ES-I3 (cell line): Measurements from ENCODE around the gene RET.
"Not testable (repeated sequence)": the region's sequence is repeated elsewhere in the genome, so short reads cannot be mapped to it uniquely, and the experiment has no call there.

ENCODE experiments used
- H3K36me3 ChIP-seq: 2 replicates; pipeline ENCODE4 v1.6.1; 2013; ENCODE audit warnings: mild to moderate bottlenecking, low read length, control low read depth, moderate library complexity; ENCODE audit not compliant: insufficient read depth
- H3K4me1 ChIP-seq: 2 replicates; pipeline ENCODE4 v1.6.1; 2013; ENCODE audit warnings: mild to moderate bottlenecking, control low read depth, low read length; ENCODE audit not compliant: insufficient read depth
- H3K9ac ChIP-seq: 2 replicates; pipeline ENCODE4 v1.6.1; 2013; ENCODE audit warnings: low read depth, mild to moderate bottlenecking, low read length, moderate library complexity
- H3K9me3 ChIP-seq: 2 replicates; pipeline ENCODE4 v1.6.1; 2013; ENCODE audit warnings: mild to moderate bottlenecking, low read length, moderate library complexity; ENCODE audit not compliant: control insufficient read depth, insufficient read depth

Gene RET

DNA sequence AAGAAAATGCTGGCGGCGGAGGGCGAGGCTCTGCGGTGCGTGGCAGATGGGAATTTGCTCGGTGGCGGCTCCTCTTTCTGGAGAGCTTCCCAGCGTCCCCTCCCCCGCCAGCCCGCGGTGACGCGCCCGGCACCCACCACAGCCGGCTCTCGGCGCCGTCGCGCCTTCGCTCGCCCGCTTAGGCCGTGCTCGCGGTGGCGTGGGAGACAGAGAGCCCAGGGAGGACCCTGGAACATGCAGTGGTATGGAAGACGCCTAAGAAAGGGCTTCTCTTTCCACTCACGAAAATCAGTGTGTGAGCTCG lies 60.8 kb downstream of the RET start:
- H3K9ac ChIP-seq, result peak overlapping the region; percentile 94
- H3K36me3 ChIP-seq, result no peaks in the 10 kb centered on the region
- H3K9me3 ChIP-seq, result no peaks in the 10 kb centered on the region
- no peaks in the 10 kb centered on the region for H3K4me1 ChIP-seq

DNA sequence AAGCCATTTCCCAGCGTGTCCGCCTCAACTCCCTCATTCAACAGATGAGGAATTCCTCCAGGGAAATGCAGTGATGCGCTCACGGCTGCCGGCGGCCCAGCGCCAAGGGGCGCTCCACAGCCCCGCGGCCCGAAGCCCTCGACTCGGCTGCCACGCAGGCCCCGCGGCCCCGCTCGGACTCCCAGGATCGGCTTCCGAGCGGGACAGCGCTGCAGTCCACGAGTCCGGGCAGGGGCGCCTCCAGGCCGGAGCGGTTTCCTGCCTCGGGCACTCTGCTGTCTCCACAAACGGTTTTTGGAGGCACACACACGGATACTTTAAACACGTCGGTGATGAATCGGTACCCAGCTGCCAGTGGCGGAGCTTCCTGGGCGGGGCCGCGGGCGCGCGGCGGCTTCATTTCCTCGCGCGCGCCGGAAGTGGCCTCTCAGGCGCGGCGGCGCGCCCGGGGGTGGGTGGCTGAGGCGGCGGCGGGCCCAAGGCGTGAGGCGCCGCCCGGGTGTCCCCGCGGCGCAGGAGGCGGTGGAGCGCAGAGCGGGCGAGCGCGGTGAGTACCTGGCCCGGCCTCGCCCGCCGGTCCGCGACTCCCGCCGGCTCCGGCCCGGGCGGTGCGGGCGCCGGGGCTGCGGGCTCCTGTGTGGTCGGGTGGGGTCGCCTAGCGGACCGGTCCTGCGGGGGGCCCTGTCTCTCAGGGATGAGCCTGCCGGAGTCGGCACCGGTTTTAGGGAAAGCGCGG lies 61.3 kb downstream of the RET start, which contains the start of gene CSGALNACT2:
Gene CSGALNACT2, plus strand, starts transcription at position 425 of the 736 bp plus-strand sequence. CDS start 16,705 bp downstream, outside the sequence.
- H3K9ac ChIP-seq, result peak within 1 kb of the TSS; percentile 94

DNA sequence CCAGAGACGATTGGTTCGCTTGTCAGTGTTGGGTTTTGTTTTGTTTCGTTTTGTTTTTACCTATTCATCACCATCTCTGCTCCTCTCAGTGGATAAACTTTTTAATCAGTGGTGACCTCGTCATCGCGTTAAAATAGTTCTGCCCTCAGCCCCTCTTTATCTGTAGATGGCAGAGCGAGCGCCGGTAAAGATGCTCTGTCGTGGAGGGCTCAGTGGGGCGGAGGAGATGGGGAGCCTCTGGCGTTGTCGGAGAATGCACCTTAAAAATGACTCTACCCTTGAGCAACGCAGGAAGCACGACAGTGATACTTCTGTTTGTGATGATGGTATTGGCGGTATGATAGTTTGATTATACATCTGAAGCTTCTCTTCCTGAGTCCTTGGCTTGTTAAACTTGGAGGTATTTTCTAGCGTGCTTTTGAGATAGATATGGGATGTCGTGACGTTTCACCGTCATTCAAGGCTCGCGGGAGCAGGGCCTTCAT lies 61.9 kb downstream of the RET start:
- Histone ChIP-seq H3K9ac (peak overlapping the region; percentile 94; the same call in 1 of the 2 replicates), H3K4me1 (no peaks in the 10 kb centered on the region), H3K9me3 (no peaks in the 10 kb centered on the region), H3K36me3 (no peaks in the 10 kb centered on the region)

More for the DNA sequence above, 61.3 kb downstream of the RET start, which contains the start of gene CSGALNACT2:
- no peaks in the 10 kb centered on the region for H3K36me3 ChIP-seq
- H3K9me3 ChIP-seq, result no peaks in the 10 kb centered on the region
- no peaks in the 10 kb centered on the region for H3K4me1 ChIP-seq

DNA sequence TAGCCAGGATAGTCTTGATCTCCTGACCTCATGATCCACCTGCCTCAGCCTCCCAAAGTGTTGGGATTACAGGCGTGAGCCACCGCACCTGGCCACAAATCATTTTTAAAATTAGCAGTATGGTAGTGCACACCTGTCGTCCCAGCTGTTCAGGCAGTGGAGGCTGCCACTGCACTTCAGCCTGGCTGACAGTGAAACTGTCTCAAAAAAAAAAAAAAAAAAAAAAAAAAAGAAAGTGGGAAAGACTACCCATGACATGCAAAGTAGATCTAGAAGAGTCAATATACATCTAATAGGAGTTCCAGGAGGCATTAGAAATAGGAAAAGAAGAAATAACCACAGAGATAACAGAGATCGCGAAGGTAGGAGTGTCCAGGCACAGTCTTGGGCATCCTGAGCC lies 64.6 kb downstream of the RET start:
- Histone ChIP-seq H3K36me3 (no peaks in the 10 kb centered on the region), H3K4me1 (no peaks in the 10 kb centered on the region), H3K9me3 (no peaks in the 10 kb centered on the region), H3K9ac (no peak overlapping the region)

DNA sequence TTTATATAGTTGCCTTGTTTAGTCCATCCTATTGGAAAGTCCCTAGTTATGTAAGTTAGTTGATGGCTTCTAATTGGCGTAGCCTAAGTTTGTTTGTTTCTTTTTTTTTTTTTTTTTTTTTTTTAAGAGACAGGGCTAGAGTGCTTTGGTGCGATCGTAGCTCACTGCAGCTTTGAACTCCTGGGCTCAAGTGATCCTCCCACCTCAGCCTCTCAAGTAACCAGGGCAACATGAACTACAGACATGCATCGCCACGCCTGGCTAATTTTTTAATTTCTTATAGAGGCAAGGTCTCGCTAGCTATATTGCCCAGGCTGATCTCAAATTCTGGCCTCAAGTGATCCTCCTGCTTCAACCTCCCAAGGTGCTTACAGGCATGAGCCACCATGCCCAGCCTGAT lies 68.4 kb downstream of the RET start:
- H3K36me3 ChIP-seq, result no peaks in the 10 kb centered on the region
- no peaks in the 10 kb centered on the region; the same call in 1 of the 2 replicates for H3K9me3 ChIP-seq
- no peak overlapping the region for H3K9ac ChIP-seq
- H3K4me1 ChIP-seq, result no peaks in the 10 kb centered on the region

DNA sequence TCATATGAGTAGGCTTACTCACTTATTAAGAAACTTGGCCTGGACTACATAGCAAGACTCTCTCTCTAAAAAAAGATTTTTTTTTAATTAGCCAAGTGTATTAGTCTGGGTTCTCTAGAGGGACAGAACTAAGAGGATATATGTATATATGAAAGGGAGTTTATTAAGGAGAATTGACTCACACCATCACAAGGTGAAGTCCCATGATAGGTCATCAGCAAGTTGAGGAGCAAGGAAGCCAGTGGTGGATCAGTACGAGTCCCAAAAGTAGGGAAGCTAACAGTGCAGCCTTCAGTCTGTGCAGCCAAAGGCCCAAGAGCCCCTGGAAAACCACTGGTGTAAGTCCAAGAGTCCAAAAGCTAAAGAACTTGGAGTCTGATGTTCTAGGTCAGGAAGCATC lies 69.1 kb downstream of the RET start:
- not testable (repeated sequence) for H3K9ac ChIP-seq, H3K9me3 ChIP-seq, H3K4me1 ChIP-seq, H3K36me3 ChIP-seq

DNA sequence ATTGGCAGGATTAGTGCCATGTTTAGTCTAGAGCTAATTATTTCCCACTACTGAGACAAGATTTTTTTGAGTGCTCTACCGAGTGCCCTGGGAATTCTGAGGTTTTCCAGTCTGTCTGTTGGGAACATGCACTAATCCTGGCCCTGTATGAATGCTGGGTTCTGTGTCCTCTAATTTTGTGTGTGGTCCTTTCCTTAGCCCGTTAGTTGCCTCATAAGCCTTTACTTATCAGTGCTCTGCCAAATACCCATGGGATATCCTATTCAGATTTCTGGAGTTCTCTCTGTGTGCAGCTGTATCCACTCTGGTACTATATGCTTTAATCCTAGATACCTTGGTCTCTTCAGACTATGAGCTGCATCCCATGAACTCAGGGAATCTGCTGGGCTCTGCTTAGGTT lies 74.5 kb downstream of the RET start:
- no peak overlapping the region for H3K9ac ChIP-seq
- H3K9me3 ChIP-seq, result no peaks in the 10 kb centered on the region; the same call in 1 of the 2 replicates
- no peaks in the 10 kb centered on the region for H3K36me3 ChIP-seq
- peaks cover 8% of the 10 kb centered on the region for H3K4me1 ChIP-seq

DNA sequence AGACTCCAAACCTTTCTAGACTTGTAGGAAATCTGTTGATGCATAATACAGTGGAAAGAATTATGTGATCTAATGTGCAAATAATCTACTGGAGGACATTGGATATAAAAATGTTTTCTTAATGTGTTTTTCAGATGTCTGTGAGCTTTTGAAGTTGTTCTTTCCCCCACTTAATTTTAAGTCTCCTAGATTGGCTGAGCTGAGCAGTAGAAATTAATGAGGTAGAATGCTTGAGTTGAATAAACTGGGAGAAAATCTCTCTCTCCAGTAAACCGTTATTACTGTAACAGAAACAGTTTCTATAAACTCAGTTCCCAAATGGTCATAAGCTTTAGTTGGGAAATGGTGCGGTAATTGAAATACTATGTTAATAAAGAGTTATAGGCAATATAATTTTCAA lies 77.0 kb downstream of the RET start:
- Histone ChIP-seq H3K9me3 (no peaks in the 10 kb centered on the region), H3K36me3 (no peaks in the 10 kb centered on the region), H3K9ac (no peak overlapping the region), H3K4me1 (peaks cover 8% of the 10 kb centered on the region)

DNA sequence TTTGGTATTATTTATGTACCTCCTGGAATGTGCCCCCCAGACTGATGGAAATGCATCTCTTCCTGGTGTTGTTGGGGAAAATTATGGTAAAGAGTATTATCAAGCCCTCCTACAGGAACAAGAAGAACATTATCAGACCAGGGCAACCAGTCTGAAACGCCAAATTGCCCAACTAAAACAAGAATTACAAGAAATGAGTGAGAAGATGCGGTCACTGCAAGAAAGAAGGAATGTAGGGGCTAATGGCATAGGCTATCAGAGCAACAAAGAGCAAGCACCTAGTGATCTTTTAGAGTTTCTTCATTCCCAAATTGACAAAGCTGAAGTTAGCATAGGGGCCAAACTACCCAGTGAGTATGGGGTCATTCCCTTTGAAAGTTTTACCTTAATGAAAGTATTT lies 78.4 kb downstream of the RET start:
- H3K9me3 ChIP-seq, result no peaks in the 10 kb centered on the region
- no peak overlapping the region for H3K9ac ChIP-seq
- H3K4me1 ChIP-seq, result peaks cover 8% of the 10 kb centered on the region
- H3K36me3 ChIP-seq, result no peaks in the 10 kb centered on the region

DNA sequence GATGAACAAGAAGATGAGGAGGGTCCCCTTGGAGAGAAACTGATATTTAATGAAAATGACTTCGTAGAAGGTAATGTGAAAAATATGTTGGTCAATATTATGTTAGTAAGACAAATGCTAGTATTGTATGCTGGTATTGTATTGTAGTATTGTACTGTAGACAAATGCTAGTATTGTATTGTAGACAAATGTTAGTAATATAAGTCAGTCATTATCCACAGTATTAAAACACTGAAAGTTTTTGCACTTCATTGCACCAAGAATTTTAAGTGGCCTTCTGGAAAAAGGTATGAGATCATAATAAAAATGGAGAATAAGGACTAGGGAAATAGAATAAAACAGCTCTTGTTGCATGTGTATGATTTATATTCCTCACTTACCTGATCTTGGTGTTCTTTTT lies 78.9 kb downstream of the RET start:
- Histone ChIP-seq H3K9me3 (no peaks in the 10 kb centered on the region), H3K36me3 (no peaks in the 10 kb centered on the region), H3K9ac (no peak overlapping the region), H3K4me1 (peaks cover 8% of the 10 kb centered on the region)

DNA sequence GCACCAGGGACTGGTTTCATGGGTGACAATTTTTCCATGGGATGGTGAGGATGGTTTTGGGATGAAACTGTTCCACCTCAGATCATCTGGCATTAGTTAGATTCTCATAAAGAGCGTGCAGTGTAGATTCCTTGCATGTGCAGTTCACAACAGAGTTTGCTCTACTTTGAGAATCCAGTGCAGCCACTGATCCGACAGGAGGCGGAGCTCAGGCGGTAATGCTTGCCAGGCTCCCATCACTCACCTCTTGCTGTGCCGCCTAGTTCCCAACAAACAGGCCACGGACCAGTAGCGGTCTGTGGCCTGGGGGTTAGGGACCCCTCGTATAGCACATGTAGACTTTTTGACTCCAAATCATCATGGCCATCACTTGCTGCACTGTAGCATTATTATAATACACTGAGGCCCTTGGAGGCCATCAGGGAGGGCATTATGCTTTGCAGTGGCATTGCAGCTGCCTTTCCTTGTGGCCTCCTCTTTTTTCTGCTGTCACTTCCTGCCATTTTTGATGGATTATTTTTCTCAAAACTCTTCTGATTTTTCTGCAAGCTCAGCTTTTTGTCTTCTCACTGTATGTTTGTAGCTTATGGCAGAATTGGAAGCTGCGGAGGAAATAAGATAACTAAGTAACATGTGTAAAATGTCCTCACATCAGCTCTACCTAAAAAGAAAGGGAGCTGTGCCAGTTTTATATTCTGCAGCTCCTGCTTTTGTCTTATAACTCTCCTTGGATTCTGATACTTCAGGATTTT lies 79.9 kb downstream of the RET start:
- Histone ChIP-seq H3K9ac (no peak overlapping the region), H3K36me3 (no peaks in the 10 kb centered on the region), H3K9me3 (no peaks in the 10 kb centered on the region), H3K4me1 (peaks cover 1% of the 10 kb centered on the region; the same call in 1 of the 2 replicates)

DNA sequence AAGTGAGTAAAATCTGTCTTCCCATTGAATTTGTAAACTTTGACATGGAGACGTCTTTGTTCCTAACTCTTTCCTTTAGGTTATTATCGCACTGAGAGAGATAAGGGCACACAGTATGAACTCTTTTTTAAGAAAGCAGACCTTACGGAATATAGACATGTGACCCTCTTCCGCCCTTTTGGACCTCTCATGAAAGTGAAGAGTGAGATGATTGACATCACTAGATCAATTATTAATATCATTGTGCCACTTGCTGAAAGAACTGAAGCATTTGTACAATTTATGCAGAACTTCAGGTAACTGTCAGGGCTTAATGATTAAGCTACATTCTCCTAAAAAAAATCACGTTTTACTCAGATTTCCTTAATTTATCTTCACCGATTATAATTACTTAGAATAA lies 81.8 kb downstream of the RET start:
- Histone ChIP-seq H3K36me3 (no peaks in the 10 kb centered on the region), H3K9me3 (no peaks in the 10 kb centered on the region), H3K9ac (no peak overlapping the region), H3K4me1 (no peaks in the 10 kb centered on the region)

DNA sequence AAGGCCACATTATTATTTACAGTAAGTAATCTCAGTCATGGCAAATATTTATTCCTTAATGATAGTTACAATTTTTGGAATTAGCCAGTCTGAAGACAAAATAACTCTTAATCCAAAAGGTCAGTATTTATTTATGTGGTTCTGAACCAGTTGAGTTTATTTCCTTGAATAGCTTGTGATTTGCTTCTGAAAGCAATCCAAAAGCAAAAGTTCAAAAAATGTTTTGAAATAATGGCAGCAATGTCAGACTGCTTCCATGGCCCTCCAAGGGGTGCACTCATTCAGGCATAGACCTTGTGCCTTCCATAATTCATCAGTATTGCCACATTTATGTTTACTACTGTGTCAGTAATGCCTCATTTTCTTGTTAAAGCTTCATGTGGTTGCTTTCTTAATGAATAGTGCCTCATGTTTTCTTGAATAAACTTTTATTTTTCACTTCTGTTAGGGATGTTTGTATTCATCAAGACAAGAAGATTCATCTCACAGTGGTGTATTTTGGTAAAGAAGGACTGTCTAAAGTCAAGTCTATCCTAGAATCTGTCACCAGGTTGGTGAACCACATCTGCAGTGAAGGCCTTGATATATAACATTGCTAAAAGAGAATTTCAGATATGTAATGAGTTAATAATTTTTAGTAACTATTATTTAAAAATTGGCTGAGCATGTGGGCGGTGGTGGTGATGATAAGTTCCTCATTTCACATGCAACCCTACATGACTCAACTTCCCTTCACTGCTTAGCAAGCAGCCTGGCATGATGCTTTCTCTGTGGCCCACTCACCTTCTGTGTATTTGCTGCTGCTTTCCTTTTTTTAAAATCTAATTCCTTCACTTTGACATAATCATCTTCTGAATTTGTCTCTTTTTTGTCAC lies 83.4 kb downstream of the RET start:
- H3K9me3 ChIP-seq, result no peaks in the 10 kb centered on the region
- H3K9ac ChIP-seq, result no peak overlapping the region
- H3K4me1 ChIP-seq, result no peaks in the 10 kb centered on the region
- no peaks in the 10 kb centered on the region for H3K36me3 ChIP-seq

DNA sequence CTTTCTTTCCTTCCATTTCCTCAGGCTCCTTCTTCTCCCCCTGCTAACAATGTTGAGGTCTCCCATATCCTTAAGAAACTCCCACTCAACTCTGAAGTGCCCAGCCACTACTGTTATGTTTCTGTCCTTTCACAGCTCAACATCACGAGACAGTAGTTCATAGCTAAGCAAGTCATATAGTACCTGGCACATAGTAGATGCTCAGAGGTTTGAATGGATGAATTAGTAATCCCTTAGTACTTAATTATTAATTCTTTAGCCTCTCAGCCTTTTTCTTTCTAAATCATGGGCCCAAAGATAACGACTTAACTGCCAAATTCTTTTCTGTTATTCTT lies 84.0 kb downstream of the RET start:
- Histone ChIP-seq H3K36me3 (no peaks in the 10 kb centered on the region), H3K9me3 (no peaks in the 10 kb centered on the region), H3K9ac (no peak overlapping the region), H3K4me1 (no peaks in the 10 kb centered on the region)
